Measurements from ENCODE around the gene ASPM.

ASPM gene

GRCh38 chr1:197080323-197080722 is 66.1 kb downstream of the ASPM start:
- no peak for DNase-seq

- DNase-seq: no peak
These were observed 69.9 kb downstream of the ASPM start for GRCh38 chr1:197076585-197076984.

DNA sequence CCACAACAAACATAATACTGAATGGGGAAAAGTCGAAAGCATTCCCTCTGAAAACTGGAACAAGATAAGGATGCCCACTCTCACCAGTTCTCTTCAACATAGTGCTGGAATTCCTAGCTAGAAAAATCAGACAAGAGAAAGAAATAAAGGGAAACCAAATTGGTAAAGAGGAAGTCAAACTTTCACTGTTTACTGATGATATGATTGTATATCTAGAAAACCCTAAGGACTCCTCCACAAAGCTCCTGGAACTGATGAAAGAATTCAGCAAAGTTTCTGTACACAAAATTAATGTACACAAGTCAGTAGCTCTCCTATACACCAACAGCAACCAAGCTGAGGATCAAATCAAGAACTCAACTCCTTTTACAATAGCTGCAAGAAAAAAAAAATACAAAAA is 72.5 kb downstream of the ASPM start:
- no peak for DNase-seq

DNA sequence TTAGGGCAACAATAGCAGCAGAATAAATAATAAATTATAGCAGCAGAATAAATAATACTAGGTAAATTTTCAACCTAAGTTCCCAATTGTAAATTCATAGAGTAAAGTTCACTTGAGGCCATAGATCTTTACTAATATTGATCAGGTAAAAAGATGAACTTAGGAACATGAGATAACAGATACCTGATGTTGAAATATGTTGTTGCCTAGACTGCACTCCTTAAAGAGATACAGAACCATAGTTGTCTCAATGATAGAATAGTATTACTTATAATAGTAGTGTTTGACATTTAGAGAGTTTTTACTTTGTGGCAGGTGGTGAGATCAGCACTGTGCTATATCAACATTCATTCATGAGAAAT is 79.0 kb downstream of the ASPM start:
- DNase-seq: no peak

DNA sequence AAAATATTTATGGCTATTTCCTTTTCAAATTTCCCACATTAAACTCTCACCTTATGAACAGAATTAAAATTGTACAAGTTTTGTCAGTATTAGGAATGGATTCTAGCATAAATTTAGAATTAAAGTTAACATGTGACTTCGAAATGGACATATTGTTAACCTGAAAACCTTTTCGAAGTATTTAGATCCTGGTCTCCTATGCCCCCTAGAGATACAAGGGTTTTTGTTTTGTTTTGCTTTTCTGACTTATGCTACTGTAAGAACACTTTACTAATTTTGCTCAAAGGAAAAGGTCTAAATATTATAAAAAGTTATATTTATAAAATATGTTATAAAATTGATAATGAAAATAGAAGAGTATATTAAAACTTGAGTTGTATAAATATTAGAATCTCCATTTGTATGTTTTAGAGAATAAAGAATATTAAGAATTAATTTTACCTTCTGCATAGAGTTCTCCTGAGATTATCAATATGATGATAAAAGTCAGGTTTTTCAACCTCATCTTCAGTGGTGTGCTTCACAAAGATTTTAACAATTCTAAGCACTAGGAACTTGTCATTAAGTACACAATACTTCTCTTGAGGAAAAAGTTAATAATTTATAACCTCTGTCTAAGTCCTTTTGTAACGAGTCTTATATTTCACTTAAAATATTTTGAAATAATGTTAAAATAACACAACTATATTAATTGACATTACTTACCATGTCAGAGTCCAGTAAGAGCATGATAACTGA is 79.6 kb downstream of the ASPM start, which contains the start of gene F13B:
F13B (minus strand) TSS at position 542 of the 738 bp plus-strand sequence; CDS start at position 505, 37 bp downstream.
- peak in 1 of 2 experiments; percentile 1 for DNase-seq

DNA sequence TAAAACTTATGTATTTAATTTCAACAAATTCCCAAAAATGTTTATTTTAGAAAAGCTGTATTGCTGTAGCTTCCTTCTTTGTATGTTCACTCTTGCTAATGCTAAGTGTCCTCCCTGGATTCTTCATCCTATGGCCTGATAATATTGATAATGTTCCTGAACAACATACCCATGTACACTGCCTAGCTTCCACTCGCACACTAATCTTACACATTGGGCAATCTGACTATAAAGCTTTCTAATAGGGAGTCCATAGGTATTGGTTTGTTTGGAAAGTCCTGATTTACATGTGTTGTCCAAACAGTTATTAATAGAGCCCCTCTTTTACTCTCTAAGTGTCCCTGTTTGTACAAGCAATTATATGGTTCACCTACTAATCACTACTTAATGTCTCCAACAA is 80.2 kb downstream of the ASPM start:
- DNase-seq: no peak

DNA sequence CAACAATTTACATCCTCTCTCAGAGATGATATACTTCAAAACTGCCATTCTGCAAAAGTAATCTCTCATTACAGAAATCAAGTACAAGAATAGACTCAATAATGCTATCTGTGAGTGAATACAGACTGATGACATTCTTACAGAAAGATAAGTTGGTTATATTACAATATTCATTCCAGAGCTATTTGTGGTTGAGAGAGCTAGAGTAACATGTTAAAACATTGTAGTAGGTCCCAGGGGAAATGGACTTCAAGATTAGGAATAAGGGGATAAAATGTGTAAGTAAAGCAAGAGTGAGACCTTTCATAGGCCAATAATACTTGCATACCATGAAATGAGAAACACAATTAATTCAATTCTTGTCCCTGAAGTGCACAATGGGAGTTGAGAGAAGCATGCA is 80.9 kb downstream of the ASPM start:
- no peak for DNase-seq

- no peak for DNase-seq
These were observed 83.3 kb downstream of the ASPM start for GRCh38 chr1:197063212-197063611.

DNA sequence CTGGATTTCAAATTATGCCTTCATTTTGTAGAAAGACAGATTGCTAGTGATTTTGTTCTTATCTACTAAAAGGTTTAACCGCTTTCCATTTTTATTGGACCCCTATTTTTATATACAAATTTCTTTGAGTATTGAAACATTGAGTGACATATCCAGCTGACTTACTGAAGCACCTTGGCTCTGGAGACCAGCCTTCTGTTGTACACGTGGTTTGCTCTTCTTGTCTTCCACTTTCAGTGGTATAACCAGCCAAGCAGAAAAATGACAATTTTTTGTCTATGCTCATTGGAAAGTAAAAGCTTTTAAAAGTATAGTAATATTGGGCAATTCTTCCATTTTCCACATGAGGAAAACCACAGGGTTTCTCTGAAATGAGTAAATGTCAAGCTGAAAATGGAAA is 83.8 kb downstream of the ASPM start:
- no peak for DNase-seq

GRCh38 chr1:197049100-197049499 is 97.4 kb downstream of the ASPM start:
- no peak for DNase-seq

DNA sequence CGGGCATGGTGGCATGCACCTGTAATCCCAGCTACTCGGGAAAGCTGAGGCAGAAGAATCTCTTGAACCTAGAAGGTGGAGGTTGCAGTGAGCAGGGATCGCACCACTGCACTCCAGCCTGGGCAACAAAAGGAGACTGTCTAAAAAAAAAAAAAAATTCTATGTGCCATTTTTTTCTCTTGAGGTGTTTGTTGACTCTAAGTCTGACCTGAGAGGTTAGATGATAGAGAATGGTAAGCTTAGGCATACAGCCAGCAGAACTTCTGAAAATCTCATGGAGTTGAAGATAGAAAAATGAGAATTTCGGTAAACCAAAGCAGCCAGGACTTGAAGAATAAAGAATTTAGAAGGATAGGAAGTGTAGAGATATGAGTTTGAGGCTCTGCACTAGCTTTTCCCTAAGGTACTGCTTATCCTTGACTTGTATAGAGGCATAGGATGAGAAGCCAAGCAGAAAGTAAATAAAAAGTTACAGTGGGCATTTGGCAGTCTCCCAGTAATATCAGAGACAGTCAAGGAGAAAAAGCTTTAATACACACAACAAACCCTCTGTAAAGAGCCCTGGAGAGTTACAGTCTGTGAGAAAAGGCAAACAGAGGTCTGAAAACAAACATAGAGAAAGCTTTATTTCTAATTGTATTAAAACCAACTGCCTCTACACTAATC is 103.7 kb downstream of the ASPM start:
- no peak for DNase-seq

DNA sequence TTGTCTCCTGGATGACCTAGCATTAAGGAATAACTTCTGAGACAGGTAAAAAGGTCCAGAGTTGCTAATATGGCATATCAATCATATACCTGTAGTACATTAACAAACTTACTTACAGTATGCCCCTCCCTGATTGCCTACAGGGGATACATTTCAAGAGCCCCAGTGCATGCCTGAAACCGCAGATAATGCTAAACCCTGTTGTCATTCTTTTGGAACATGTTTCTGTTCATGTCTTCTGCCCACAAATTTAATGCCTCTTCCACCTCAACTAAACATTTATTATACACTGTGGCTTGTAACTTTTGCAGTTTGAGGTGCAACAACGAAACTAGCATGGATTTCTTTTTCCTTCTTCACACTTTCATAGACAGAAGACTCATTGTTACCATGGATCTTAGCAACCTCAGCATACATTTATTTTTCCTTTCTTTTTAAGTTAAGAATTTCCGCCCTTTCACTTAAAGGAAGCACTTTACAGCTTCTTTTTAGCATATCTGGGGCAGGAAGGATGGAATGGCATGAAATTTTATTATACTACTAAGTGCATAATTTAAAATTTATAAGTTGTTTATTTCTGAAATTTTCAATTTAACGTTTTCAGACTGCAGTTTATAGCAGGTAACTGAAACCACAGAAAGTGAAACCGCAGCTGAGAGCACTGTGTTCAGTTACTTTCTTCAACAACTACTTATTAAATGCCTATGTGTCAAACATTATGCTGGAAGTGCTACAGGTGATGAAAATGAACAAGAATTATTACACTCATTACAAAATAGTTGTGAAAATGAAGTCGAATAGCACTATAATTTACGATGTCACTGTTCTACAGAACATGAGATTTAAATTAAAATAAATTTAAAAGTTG is 104.7 kb downstream of the ASPM start:
- DNase-seq: no peak

GRCh38 chr1:197036861-197037260 is 109.6 kb downstream of the ASPM start:
- no peak for DNase-seq

DNA sequence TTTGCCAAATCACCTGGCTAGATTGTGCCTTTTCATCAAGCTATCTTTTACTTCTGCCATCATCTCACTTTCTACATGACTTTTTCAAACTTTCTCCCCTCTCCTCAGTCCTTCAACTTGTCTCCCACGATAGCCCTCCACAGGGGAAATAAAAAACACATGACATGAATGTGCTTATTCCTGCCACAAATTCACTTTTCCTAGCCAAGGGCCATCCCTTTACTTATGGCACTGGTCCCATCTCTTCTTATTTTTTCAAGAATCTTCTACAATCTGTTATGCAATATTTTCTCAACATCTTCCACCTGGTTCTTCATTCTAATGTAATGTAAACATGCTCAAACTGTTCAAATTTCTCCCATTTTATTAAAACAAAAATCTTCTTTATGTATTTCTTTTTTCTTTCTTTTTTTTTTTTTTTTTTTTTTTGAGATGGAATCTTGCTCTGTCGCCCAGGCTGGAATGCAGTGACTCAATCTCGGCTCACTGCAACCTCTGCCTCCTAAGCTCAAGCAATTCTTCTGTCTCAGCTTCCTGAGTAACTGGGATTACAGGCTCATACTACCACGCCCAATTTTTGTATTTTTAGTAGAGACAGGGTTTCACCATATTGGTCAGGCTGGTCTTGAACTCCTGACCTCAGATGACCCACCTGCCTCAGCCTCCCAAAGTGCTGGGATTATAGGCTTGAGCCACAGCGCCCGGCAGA is 111.7 kb downstream of the ASPM start:
- peak in 1 of 2 experiments; percentile 47 for DNase-seq

Data from SW 1271 (cell line).